HEK293 (cell line): ENCODE data around the gene GID4.
A peak's percentile ranks its signal among the peaks of the same experiment; 100 is the strongest.

Source experiments
- KLF10 ChIP-seq: fragments of 450-650 bp; IDR thresholded peaks from 2 replicates; pipeline ENCODE4 v1.5.1; 2018; ENCODE audit warnings: missing biosample characterization, mild to moderate bottlenecking, missing genetic modification characterization
- KLF16 ChIP-seq: fragments of 450-650 bp; formaldehyde crosslinking; IDR thresholded peaks from 2 replicates; pipeline ENCODE4 v1.5.1; 2017; ENCODE audit warnings: missing biosample characterization, missing genetic modification characterization
- KLF7 ChIP-seq: fragments of 450-650 bp; formaldehyde crosslinking; IDR thresholded peaks from 2 replicates; pipeline ENCODE4 v1.5.1; 2016; ENCODE audit warnings: missing biosample characterization, missing genetic modification characterization, borderline replicate concordance
- KLF8 ChIP-seq: fragments of 450-650 bp; formaldehyde crosslinking; IDR thresholded peaks from 2 replicates; pipeline ENCODE4 v1.5.1; 2016; ENCODE audit warnings: missing biosample characterization, missing genetic modification characterization
- MYNN ChIP-seq: fragments of 450-650 bp; formaldehyde crosslinking; IDR thresholded peaks from 2 replicates; pipeline ENCODE4 v1.5.1; 2016; ENCODE audit warnings: missing biosample characterization, missing genetic modification characterization, borderline replicate concordance
- SP3 ChIP-seq: fragments of 450-650 bp; formaldehyde crosslinking; IDR thresholded peaks from 2 replicates; pipeline ENCODE4 v1.5.1; 2016; ENCODE audit warnings: missing biosample characterization, missing genetic modification characterization
- YY2 ChIP-seq: fragments of 450-650 bp; formaldehyde crosslinking; IDR thresholded peaks from 2 replicates; pipeline ENCODE4 v1.5.1; 2016; ENCODE audit warnings: missing biosample characterization, missing genetic modification characterization
- ZFP69B ChIP-seq: fragments of 450-650 bp; formaldehyde crosslinking; IDR thresholded peaks from 2 replicates; pipeline ENCODE4 v1.5.1; 2016; ENCODE audit warnings: missing biosample characterization, missing genetic modification characterization
- ZNF155 ChIP-seq: fragments of 450-650 bp; formaldehyde crosslinking; IDR thresholded peaks from 2 replicates; pipeline ENCODE4 v1.5.1; 2016; ENCODE audit warnings: missing biosample characterization, missing genetic modification characterization
- ZNF175 ChIP-seq: fragments of 450-650 bp; formaldehyde crosslinking; IDR thresholded peaks from 2 replicates; pipeline ENCODE4 v1.5.1; 2016; ENCODE audit warnings: missing biosample characterization, missing genetic modification characterization
- ZNF2 ChIP-seq: fragments of 450-650 bp; formaldehyde crosslinking; IDR thresholded peaks from 2 replicates; pipeline ENCODE4 v1.5.1; 2016; ENCODE audit warnings: missing biosample characterization, missing genetic modification characterization
- ZNF239 ChIP-seq: fragments of 450-650 bp; formaldehyde crosslinking; IDR thresholded peaks from 2 replicates; pipeline ENCODE4 v1.5.1; 2016; ENCODE audit warnings: missing biosample characterization, missing genetic modification characterization
- ZNF302 ChIP-seq: fragments of 450-650 bp; formaldehyde crosslinking; IDR thresholded peaks from 2 replicates; pipeline ENCODE4 v1.5.1; 2016; ENCODE audit warnings: missing biosample characterization, missing genetic modification characterization, low read depth
- ZNF350 ChIP-seq: fragments of 450-650 bp; formaldehyde crosslinking; IDR thresholded peaks from 2 replicates; pipeline ENCODE4 v1.5.0; 2017; ENCODE audit warnings: missing biosample characterization, mild to moderate bottlenecking, missing genetic modification characterization
- ZNF473 ChIP-seq: fragments of 450-650 bp; formaldehyde crosslinking; IDR thresholded peaks from 2 replicates; pipeline ENCODE4 v1.5.1; 2017; ENCODE audit warnings: missing biosample characterization, missing genetic modification characterization
- ZNF48 ChIP-seq: fragments of 450-650 bp; formaldehyde crosslinking; IDR thresholded peaks from 2 replicates; pipeline ENCODE4 v1.5.1; 2016; ENCODE audit warnings: missing biosample characterization, missing genetic modification characterization
- ZNF501 ChIP-seq: fragments of 450-650 bp; formaldehyde crosslinking; IDR thresholded peaks from 2 replicates; pipeline ENCODE4 v1.5.1; 2016; ENCODE audit warnings: missing biosample characterization, missing genetic modification characterization
- ZNF610 ChIP-seq: fragments of 450-650 bp; formaldehyde crosslinking; IDR thresholded peaks from 2 replicates; pipeline ENCODE4 v1.5.1; 2016; ENCODE audit warnings: missing biosample characterization, missing genetic modification characterization, borderline replicate concordance
- ZNF621 ChIP-seq: fragments of 450-650 bp; formaldehyde crosslinking; IDR thresholded peaks from 2 replicates; pipeline ENCODE4 v1.5.1; 2017; ENCODE audit warnings: missing biosample characterization, missing genetic modification characterization
- ZNF623 ChIP-seq: fragments of 450-650 bp; formaldehyde crosslinking; IDR thresholded peaks from 2 replicates; pipeline ENCODE4 v1.5.1; 2016; ENCODE audit warnings: missing biosample characterization, missing genetic modification characterization
- ZNF658 ChIP-seq: fragments of 450-650 bp; formaldehyde crosslinking; IDR thresholded peaks from 2 replicates; pipeline ENCODE4; 2016; ENCODE audit warnings: missing biosample characterization, missing genetic modification characterization
- ZNF670 ChIP-seq: fragments of 450-650 bp; formaldehyde crosslinking; IDR thresholded peaks from 2 replicates; pipeline ENCODE4 v1.5.1; 2016; ENCODE audit warnings: missing biosample characterization, missing genetic modification characterization, low read depth
- ZNF701 ChIP-seq: fragments of 450-650 bp; formaldehyde crosslinking; IDR thresholded peaks from 2 replicates; pipeline ENCODE4 v1.5.1; 2016; ENCODE audit warnings: missing biosample characterization, missing genetic modification characterization
- ZNF785 ChIP-seq: fragments of 450-650 bp; formaldehyde crosslinking; IDR thresholded peaks from 2 replicates; pipeline ENCODE4 v1.5.1; 2016; ENCODE audit warnings: missing biosample characterization, missing genetic modification characterization
- ZNF791 ChIP-seq: fragments of 450-650 bp; formaldehyde crosslinking; IDR thresholded peaks from 2 replicates; pipeline ENCODE4 v1.5.1; 2016; ENCODE audit warnings: missing biosample characterization, missing genetic modification characterization
- ZXDB ChIP-seq: fragments of 450-650 bp; formaldehyde crosslinking; IDR thresholded peaks from 2 replicates; pipeline ENCODE4 v1.5.1; 2016; ENCODE audit warnings: missing biosample characterization, missing genetic modification characterization
- TF ChIP-seq, protein P1 (sequence below): fragments of 450-650 bp; formaldehyde crosslinking; IDR thresholded peaks from 2 replicates; pipeline ENCODE4 v1.5.1; 2016; ENCODE audit warnings: missing biosample characterization, missing genetic modification characterization
- TF ChIP-seq, protein P2 (sequence below): fragments of 450-650 bp; formaldehyde crosslinking; IDR thresholded peaks from 2 replicates; pipeline ENCODE4 v1.5.1; 2016; ENCODE audit warnings: missing biosample characterization, missing genetic modification characterization
- TF ChIP-seq, protein P3 (sequence below): fragments of 450-650 bp; IDR thresholded peaks from 2 replicates; pipeline ENCODE4 v1.5.1; 2018; ENCODE audit warnings: missing biosample characterization, missing genetic modification characterization
- TF ChIP-seq, protein P4 (sequence below): fragments of 450-650 bp; formaldehyde crosslinking; conservative IDR thresholded peaks from 2 replicates; pipeline ENCODE4 v1.5.1; 2016; ENCODE audit warnings: low read depth, missing biosample characterization, missing genetic modification characterization
- TF ChIP-seq, protein P5 (sequence below): fragments of 450-650 bp; formaldehyde crosslinking; IDR thresholded peaks from 2 replicates; pipeline ENCODE4 v1.5.1; 2017; ENCODE audit warnings: missing biosample characterization, missing genetic modification characterization

Gene GID4

DNA sequence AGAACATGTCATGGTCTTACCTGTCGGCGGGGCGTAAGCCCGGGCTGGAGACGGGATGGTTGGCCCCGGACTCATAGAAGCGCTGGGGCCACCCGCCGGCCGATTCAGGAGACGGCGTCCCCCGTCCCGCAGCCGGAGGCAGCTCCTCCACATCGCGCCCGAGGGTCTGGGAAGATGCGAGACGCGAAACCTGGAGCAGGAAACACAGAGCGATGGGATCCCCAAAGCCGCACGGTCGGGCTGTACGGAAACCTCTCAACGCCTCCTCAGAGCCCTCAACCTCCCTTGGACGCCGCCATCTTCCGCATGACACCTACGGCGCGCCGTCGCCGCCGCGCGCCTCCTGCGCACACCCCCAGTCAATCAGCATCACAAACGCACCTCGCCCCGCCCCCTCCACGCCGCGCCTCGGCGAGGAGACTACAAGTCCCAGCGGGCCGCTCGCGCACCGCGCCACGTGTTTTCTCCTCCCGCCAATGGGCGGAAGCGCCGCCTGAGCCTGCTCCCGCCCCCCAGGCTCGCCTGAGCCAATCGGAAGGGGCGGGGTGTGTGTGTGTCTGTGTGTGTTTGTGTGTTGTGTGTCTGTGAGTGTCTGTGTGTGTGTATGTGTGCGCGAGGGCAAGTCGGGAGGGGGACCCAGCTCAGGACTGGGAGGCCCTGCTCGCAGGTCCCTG lies at the start of gene GID4, which contains the start of gene ATPAF2 (continued):
- TF ChIP-seq ZNF155, result no peak
- TF ChIP-seq ZNF48 (tag by site-specific recombination), result no peak
- TF ChIP-seq KLF7 (tag by site-specific recombination), result 0 out of 2 replicates have a peak, but pooled peaks have one; percentile 27
- no peak for TF ChIP-seq ZNF791 (tag by site-specific recombination)
- TF ChIP-seq SP3, result peak; percentile 99
- no peak for TF ChIP-seq ZNF302 (tag by site-specific recombination)
- peak; percentile 99 for TF ChIP-seq YY2
- TF ChIP-seq, protein P1, sequence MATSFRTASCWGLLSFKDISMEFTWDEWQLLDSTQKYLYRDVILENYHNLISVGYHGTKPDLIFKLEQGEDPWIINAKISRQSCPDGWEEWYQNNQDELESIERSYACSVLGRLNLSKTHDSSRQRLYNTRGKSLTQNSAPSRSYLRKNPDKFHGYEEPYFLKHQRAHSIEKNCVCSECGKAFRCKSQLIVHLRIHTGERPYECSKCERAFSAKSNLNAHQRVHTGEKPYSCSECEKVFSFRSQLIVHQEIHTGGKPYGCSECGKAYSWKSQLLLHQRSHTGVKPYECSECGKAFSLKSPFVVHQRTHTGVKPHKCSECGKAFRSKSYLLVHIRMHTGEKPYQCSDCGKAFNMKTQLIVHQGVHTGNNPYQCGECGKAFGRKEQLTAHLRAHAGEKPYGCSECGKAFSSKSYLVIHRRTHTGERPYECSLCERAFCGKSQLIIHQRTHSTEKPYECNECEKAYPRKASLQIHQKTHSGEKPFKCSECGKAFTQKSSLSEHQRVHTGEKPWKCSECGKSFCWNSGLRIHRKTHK, result no peak
- TF ChIP-seq ZNF701, result no peak
- TF ChIP-seq KLF16 (tag by site-specific recombination), result peak; percentile 97
- TF ChIP-seq, protein P2, sequence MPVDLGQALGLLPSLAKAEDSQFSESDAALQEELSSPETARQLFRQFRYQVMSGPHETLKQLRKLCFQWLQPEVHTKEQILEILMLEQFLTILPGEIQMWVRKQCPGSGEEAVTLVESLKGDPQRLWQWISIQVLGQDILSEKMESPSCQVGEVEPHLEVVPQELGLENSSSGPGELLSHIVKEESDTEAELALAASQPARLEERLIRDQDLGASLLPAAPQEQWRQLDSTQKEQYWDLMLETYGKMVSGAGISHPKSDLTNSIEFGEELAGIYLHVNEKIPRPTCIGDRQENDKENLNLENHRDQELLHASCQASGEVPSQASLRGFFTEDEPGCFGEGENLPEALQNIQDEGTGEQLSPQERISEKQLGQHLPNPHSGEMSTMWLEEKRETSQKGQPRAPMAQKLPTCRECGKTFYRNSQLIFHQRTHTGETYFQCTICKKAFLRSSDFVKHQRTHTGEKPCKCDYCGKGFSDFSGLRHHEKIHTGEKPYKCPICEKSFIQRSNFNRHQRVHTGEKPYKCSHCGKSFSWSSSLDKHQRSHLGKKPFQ (tag by site-specific recombination), result 0 out of 2 replicates have a peak, but pooled peaks have one; percentile 25
- TF ChIP-seq, protein P3, sequence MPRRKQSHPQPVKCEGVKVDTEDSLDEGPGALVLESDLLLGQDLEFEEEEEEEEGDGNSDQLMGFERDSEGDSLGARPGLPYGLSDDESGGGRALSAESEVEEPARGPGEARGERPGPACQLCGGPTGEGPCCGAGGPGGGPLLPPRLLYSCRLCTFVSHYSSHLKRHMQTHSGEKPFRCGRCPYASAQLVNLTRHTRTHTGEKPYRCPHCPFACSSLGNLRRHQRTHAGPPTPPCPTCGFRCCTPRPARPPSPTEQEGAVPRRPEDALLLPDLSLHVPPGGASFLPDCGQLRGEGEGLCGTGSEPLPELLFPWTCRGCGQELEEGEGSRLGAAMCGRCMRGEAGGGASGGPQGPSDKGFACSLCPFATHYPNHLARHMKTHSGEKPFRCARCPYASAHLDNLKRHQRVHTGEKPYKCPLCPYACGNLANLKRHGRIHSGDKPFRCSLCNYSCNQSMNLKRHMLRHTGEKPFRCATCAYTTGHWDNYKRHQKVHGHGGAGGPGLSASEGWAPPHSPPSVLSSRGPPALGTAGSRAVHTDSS (tag by site-specific recombination), result no peak
- no peak for TF ChIP-seq ZNF670
- no peak for TF ChIP-seq ZNF785 (tag by site-specific recombination)
- TF ChIP-seq ZFP69B (tag by site-specific recombination), result peak; percentile 77
- TF ChIP-seq ZNF621, result no peak
- peak; percentile 28; the same call in 1 of the 2 replicates for TF ChIP-seq ZNF2 (tag by site-specific recombination)
- no peak for TF ChIP-seq ZNF239 (tag by site-specific recombination)
- TF ChIP-seq, protein P4, sequence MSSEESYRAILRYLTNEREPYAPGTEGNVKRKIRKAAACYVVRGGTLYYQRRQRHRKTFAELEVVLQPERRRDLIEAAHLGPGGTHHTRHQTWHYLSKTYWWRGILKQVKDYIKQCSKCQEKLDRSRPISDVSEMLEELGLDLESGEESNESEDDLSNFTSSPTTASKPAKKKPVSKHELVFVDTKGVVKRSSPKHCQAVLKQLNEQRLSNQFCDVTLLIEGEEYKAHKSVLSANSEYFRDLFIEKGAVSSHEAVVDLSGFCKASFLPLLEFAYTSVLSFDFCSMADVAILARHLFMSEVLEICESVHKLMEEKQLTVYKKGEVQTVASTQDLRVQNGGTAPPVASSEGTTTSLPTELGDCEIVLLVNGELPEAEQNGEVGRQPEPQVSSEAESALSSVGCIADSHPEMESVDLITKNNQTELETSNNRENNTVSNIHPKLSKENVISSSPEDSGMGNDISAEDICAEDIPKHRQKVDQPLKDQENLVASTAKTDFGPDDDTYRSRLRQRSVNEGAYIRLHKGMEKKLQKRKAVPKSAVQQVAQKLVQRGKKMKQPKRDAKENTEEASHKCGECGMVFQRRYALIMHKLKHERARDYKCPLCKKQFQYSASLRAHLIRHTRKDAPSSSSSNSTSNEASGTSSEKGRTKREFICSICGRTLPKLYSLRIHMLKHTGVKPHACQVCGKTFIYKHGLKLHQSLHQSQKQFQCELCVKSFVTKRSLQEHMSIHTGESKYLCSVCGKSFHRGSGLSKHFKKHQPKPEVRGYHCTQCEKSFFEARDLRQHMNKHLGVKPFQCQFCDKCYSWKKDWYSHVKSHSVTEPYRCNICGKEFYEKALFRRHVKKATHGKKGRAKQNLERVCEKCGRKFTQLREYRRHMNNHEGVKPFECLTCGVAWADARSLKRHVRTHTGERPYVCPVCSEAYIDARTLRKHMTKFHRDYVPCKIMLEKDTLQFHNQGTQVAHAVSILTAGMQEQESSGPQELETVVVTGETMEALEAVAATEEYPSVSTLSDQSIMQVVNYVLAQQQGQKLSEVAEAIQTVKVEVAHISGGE (tag by site-specific recombination), result peak; percentile 65
- no peak for TF ChIP-seq ZNF610 (tag by site-specific recombination)
- no peak for TF ChIP-seq MYNN
- TF ChIP-seq ZNF658, result no peak
- TF ChIP-seq KLF8 (tag by site-specific recombination), result peak; percentile 99
- no peak for TF ChIP-seq ZNF623 (tag by site-specific recombination)
- TF ChIP-seq ZXDB (tag by site-specific recombination), result peak; percentile 53; the same call in 1 of the 2 replicates
- TF ChIP-seq ZNF473, result no peak
- peak; percentile 99 for TF ChIP-seq KLF10 (tag by site-specific recombination)
- TF ChIP-seq ZNF175, result no peak
- no peak for TF ChIP-seq ZNF350
- no peak; the same call in 1 of the 2 replicates for TF ChIP-seq ZNF501
- TF ChIP-seq, protein P5, sequence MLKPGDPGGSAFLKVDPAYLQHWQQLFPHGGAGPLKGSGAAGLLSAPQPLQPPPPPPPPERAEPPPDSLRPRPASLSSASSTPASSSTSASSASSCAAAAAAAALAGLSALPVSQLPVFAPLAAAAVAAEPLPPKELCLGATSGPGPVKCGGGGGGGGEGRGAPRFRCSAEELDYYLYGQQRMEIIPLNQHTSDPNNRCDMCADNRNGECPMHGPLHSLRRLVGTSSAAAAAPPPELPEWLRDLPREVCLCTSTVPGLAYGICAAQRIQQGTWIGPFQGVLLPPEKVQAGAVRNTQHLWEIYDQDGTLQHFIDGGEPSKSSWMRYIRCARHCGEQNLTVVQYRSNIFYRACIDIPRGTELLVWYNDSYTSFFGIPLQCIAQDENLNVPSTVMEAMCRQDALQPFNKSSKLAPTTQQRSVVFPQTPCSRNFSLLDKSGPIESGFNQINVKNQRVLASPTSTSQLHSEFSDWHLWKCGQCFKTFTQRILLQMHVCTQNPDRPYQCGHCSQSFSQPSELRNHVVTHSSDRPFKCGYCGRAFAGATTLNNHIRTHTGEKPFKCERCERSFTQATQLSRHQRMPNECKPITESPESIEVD (tag by site-specific recombination), result no peak
